PC-3 (cell line): ENCODE results near the gene CLDN8.

Experiments
- CTCF ChIP-seq: fragments of 300-600 bp; sonication (generic); conservative IDR thresholded peaks from 2 replicates; pipeline ENCODE4 v1.5.1; 2017; ENCODE audit warnings: antibody characterized with exemption, low read depth, mild to moderate bottlenecking, low read length
- EZH2 ChIP-seq: fragments of 300-600 bp; sonication (generic); IDR thresholded peaks from one replicate; pipeline ENCODE4 v1.6.1; 2017; ENCODE audit warnings: antibody characterized with exemption, mild to moderate bottlenecking, low read length; ENCODE audit not compliant: unreplicated experiment

- no peak for TF ChIP-seq CTCF
- TF ChIP-seq EZH2 = no peak
Observed at GRCh38 chr21:30227633-30228404, 11.9 kb upstream of the CLDN8 start.
